NB4 (cell line): ENCODE data around the gene ANKDD1A.

Experiments used
- CTCF ChIP-seq: IDR thresholded peaks from one replicate; pipeline ENCODE4 v1.5.1; 2012; ENCODE audit warnings: low read depth, low read length
- MAX ChIP-seq: IDR thresholded peaks from 2 replicates; pipeline ENCODE4 v1.6.1; 2011; ENCODE audit warnings: low read depth, low read length
- POLR2A ChIP-seq: IDR thresholded peaks from 2 replicates; pipeline ENCODE4 v1.6.1; 2011; ENCODE audit warnings: mild to moderate bottlenecking; ENCODE audit not compliant: insufficient read length; ENCODE audit errors: extremely low read depth

- TF ChIP-seq CTCF (no peak), POLR2A (no peak), MAX (no peak; the same call in 1 of the 2 replicates)
These were observed 16.2 kb upstream of the ANKDD1A start for GRCh38 chr15:64895285-64896065.
